Tibial nerve (tissue), 3 donors: ENCODE measurements around the gene WEE2.

Experiments used
- CTCF ChIP-seq, 5 experiments: fragments of 200-600 bp in 3 of 5; fragments of 450-650 bp in 2 of 5; sonication (generic) in 3 of 5; IDR thresholded peaks; one replicate each; pipeline ENCODE4 v1.5.1; 2016 to 2019; ENCODE audit warnings: antibody characterized with exemption in 5 of 5, mild to moderate bottlenecking in 3 of 5, moderate library complexity in 2 of 5
- POLR2A ChIP-seq, 2 donors: fragments of 450-650 bp; IDR thresholded peaks; one replicate each; pipeline ENCODE4 v1.6.1; 2017; ENCODE audit warnings: antibody characterized with exemption in 2 of 2, mild to moderate bottlenecking in 2 of 2, moderate library complexity in 2 of 2

GRCh38 chr7:141742229-141742628 is 34.1 kb downstream of the WEE2 start:
- TF ChIP-seq CTCF (IDR thresholded peaks at IDR 0.05): no peak
- TF ChIP-seq POLR2A (IDR thresholded peaks at IDR 0.05): no peak
